ENCODE data around the gene OTOF.

DNA sequence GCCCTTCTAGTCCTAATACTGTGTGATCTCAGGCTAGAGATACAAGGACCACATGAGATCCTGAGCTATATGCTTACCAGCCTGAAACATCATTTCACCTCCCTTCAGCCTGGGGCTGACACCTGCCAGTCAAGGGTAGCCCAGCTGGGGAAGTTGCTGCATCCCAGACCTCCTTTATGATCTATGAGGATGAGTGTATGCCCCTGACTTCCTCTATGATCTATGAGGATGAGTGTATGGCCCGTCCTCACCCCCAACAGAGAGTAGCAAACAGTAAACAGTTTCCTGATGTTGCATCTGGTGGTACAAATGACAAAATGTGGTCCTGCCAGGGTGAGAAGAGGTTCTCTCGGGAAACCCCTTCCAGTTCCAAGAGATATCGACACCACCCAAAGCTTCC, 8.9 kb upstream of the OTOF start:
- TF ChIP-seq POLR2A (IDR thresholded peaks at IDR 0.05; ENCODE audit: low read length) (no peak), GATA1 (IDR thresholded peaks at IDR 0.05; ENCODE audit: low read depth, low read length) (no peak)
